Osteoblast (primary cell): Measurements from ENCODE around the gene CSTB. TPM values are rescaled to one million over a fixed set of nuclear protein-coding genes. Genes with fewer than 3 reads are reported as not detected.

Experiments used
- DNase-seq: peaks from one replicate; pipeline ENCODE4 v3.0.0; 2011; ENCODE audit warnings: low spot score, mixed read lengths; ENCODE audit not compliant: insufficient read length; ENCODE audit errors: missing footprints
- H2AFZ ChIP-seq: 2 replicates; pipeline ENCODE4 v1.6.0; 2011; ENCODE audit warnings: mild to moderate bottlenecking, low read length
- H3K27ac ChIP-seq: 2 replicates; pipeline ENCODE4 v1.5.1; 2011; ENCODE audit warnings: mild to moderate bottlenecking, low read depth, low read length, moderate library complexity
- H3K27me3 ChIP-seq: 2 replicates; pipeline ENCODE4 v1.6.0; 2012; ENCODE audit warnings: mild to moderate bottlenecking, control low read depth, inconsistent platforms, low read length, moderate library complexity; ENCODE audit not compliant: insufficient read depth
- H3K36me3 ChIP-seq: 2 replicates; pipeline ENCODE4 v1.5.1; 2011; ENCODE audit warnings: mild to moderate bottlenecking, low read length, control low read depth, moderate library complexity; ENCODE audit not compliant: insufficient read depth
- H3K4me1 ChIP-seq: 2 replicates; pipeline ENCODE4 v1.5.1; 2011; ENCODE audit warnings: mild to moderate bottlenecking, low read length, control low read depth, moderate library complexity; ENCODE audit not compliant: insufficient read depth
- H3K4me2 ChIP-seq: 2 replicates; pipeline ENCODE4 v1.6.0; 2011; ENCODE audit warnings: mild to moderate bottlenecking, low read length; ENCODE audit not compliant: insufficient read depth
- H3K4me3 ChIP-seq: fragments of 200-600 bp; sonication (generic); 3 replicates; pipeline ENCODE4 v1.5.1; 2012; ENCODE audit warnings: mild to moderate bottlenecking, low read length, inconsistent platforms; ENCODE audit not compliant: insufficient read depth
- H3K79me2 ChIP-seq: 2 replicates; pipeline ENCODE4 v1.6.0; 2012; ENCODE audit warnings: mild to moderate bottlenecking, low read length, control low read depth, inconsistent platforms; ENCODE audit not compliant: insufficient read depth
- H3K9me3 ChIP-seq: 2 replicates; pipeline ENCODE4 v1.5.1; 2011; ENCODE audit warnings: low read depth, low read length, control low read depth
- H4K20me1 ChIP-seq: 2 replicates; pipeline ENCODE4 v1.6.0; 2012; ENCODE audit warnings: mild to moderate bottlenecking, low read length, control low read depth; ENCODE audit not compliant: insufficient read depth
- total RNA-seq: library from RNA; depleted of rRNA; stranded (reverse); fragments of >200 nt; gene quantifications from 2 replicates; pipeline ENCODE4 v1.2.3, GENCODE V29; 2012
- TF ChIP-seq, protein P1 (sequence below): IDR thresholded peaks from 2 replicates; pipeline ENCODE4 v1.5.1; 2011; ENCODE audit warnings: mild to moderate bottlenecking, low read depth, low read length, moderate library complexity; ENCODE audit errors: extremely low read depth

Gene CSTB
- total RNA-seq, 1 donor, result 14.8 TPM

DNA sequence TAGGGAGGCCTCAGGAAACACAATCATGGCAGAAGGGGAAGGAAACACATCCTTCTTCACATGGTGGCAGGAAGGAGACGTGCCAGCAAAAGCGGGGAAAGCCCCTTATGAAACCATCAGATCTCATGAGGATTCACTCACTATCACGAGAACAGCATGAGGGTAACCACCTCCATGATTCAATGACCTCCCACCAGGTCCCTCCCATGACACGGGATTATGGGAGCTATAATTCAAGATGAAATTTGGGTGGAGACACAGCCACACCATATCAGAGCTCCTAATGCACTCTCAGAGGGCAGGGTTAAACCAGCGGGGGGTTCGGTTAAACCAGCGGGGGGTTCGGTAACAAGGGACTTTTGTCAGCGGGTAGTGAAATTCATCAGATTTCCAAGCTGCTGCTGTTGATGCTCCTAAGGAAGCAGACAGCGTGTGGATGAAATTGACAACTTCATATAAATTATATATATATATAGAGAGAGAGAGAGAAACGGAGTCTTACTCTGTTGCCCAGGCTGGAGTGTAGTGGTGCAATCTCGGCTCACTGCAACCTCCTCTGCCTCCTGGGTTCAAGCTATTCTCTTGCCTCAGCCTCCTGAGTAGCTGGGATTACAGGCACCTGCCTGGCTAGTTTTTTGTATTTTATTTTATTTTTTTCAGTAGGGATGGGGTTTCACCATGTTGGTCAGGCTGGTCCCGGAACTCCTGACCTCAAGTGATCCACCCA lies 4.2 kb downstream of the CSTB start:
- no peak for DNase-seq
- TF ChIP-seq, protein P1, sequence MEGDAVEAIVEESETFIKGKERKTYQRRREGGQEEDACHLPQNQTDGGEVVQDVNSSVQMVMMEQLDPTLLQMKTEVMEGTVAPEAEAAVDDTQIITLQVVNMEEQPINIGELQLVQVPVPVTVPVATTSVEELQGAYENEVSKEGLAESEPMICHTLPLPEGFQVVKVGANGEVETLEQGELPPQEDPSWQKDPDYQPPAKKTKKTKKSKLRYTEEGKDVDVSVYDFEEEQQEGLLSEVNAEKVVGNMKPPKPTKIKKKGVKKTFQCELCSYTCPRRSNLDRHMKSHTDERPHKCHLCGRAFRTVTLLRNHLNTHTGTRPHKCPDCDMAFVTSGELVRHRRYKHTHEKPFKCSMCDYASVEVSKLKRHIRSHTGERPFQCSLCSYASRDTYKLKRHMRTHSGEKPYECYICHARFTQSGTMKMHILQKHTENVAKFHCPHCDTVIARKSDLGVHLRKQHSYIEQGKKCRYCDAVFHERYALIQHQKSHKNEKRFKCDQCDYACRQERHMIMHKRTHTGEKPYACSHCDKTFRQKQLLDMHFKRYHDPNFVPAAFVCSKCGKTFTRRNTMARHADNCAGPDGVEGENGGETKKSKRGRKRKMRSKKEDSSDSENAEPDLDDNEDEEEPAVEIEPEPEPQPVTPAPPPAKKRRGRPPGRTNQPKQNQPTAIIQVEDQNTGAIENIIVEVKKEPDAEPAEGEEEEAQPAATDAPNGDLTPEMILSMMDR, result no peak
- no peak overlapping the region for H3K27ac ChIP-seq

DNA sequence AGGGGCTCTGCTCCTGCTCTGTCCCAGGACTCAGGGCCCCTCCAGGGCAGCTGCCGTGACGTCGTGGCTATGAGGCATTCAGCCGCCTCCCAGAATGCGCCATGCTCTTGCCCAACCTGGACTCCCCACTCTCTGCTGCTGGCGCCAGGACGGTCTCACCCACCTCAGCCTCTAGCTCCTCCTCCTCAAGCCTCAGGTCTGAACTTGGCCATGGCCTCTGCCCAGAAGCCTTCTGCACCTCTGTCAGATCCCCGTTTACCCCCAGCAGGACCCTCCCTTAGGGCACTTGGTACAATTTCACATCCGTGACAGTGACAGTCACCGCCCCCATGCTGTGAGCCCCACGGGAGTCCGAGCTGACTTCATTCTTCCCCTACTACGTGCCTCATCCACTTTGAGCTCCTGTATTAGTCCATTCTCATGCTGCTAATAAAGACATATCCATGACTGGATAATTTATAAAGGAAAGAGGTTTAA lies 4.9 kb downstream of the CSTB start:
- Histone ChIP-seq H3K36me3 (peaks cover 12% of the 10 kb centered on the region), H3K27ac (no peak overlapping the region), H3K79me2 (peaks cover 29% of the 10 kb centered on the region), H3K4me3 (no peak overlapping the region), H3K4me2 (no peak overlapping the region), H3K27me3 (no peaks in the 10 kb centered on the region), H2AFZ (no peak overlapping the region), H3K4me1 (peaks cover 14% of the 10 kb centered on the region), H3K9me3 (no peaks in the 10 kb centered on the region), H4K20me1 (peaks cover 10% of the 10 kb centered on the region)
- TF ChIP-seq, protein P1, result no peak
- DNase-seq, result no peak

More for the DNA sequence above, 4.2 kb downstream of the CSTB start:
- no peak overlapping the region for H3K4me3 ChIP-seq
- H3K27me3 ChIP-seq, result no peaks in the 10 kb centered on the region
- H2AFZ ChIP-seq, result no peak overlapping the region
- H3K9me3 ChIP-seq, result no peaks in the 10 kb centered on the region
- peaks cover 14% of the 10 kb centered on the region for H3K4me1 ChIP-seq
- peaks cover 12% of the 10 kb centered on the region for H3K36me3 ChIP-seq
- H3K4me2 ChIP-seq, result no peak overlapping the region
- H4K20me1 ChIP-seq, result peaks cover 10% of the 10 kb centered on the region
- H3K79me2 ChIP-seq, result peaks cover 29% of the 10 kb centered on the region

DNA sequence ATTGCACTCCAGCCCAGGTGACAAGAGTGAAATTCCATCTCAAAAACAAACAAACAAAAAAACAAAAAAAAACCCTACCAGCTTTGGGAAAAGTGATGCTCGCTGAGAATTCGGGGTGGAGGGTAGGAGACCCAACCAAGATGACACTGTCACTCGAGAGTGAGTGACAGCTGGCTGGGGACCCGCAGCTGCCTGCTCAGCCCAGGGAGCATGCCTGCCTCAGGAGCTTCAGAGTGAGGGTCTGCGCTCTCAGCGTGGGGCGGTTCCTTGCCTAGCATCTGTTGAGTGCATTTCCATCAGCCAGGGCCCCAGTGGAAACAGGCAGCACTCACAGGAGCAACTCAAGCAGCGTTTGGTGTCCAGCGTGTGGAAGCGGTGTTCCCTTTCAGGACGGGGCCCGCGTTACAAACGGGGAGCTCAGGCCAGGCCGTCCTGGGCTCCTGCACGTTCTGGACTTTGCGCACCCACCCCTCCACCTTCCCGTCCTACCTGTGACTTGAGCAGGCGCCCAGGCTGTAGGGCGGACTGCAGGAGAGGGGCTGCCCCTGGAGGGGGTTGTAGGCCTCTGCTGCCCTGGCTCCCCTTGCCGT lies 5.9 kb downstream of the CSTB start:
- H3K4me2 ChIP-seq, result no peak overlapping the region
- TF ChIP-seq, protein P1, result no peak
- no peak overlapping the region for H2AFZ ChIP-seq
- no peak for DNase-seq
- no peak overlapping the region for H3K27ac ChIP-seq
- peaks cover 19% of the 10 kb centered on the region for H3K79me2 ChIP-seq
- no peaks in the 10 kb centered on the region for H3K27me3 ChIP-seq
- H3K9me3 ChIP-seq, result no peaks in the 10 kb centered on the region
- H4K20me1 ChIP-seq, result peaks cover 6% of the 10 kb centered on the region
- H3K4me3 ChIP-seq, result no peak overlapping the region
- H3K4me1 ChIP-seq, result peaks cover 8% of the 10 kb centered on the region
- peaks cover 12% of the 10 kb centered on the region for H3K36me3 ChIP-seq

DNA sequence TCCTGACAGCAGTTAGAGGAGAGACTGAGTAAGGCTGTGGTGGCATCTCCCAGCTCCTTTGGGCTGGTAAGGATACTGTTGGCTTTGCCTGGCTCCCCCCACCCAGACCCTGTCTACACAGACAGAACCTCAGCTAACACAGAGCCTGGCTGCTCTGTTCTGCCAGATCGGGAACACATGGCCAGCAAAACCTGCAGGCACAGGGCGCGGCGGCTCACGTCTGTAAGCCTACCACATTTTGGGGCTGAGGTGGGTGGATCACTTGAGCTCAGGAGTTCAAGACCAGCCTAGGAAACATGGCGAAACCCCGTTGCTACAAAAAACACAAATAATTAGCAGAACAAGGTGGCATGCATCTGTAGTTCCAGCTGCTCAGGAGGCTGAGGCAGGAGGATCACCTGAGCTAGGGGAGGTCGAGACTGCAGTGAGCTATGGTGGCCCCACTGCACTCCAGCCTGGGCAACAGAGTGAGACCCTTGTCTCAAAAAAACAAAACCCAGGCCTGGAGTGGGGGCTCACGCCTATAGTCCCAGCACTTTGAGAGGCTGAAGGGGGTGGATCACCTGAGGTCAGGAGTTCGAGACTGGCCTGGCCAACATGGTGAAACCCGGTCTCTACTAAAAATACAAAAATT lies 6.7 kb downstream of the CSTB start:
- Histone ChIP-seq H3K27me3 (no peaks in the 10 kb centered on the region), H3K9me3 (no peaks in the 10 kb centered on the region), H3K36me3 (peaks cover 12% of the 10 kb centered on the region), H3K4me2 (no peak overlapping the region), H3K79me2 (peaks cover 12% of the 10 kb centered on the region), H3K4me1 (peaks cover 10% of the 10 kb centered on the region), H4K20me1 (peaks cover 1% of the 10 kb centered on the region), H2AFZ (no peak overlapping the region), H3K4me3 (no peak overlapping the region), H3K27ac (no peak overlapping the region)
- TF ChIP-seq, protein P1, result no peak
- DNase-seq, result no peak
